PC-9 (cell line): ENCODE measurements around the gene RUNX2. TPM values are rescaled to one million over a fixed set of nuclear protein-coding genes. Genes with fewer than 3 reads are reported as not detected.

Experiments
- BruUV-seq: library from RNA; stranded (reverse); fragments of 400-500 nt; replicated peaks from 2 replicates; lab custom pipeline; 2021; lab: Mats Ljungman, UMichigan
- CTCF ChIA-PET: fragments of 300-600 bp; sonication (Branson Sonifier 250); formaldehyde crosslinking; loops from one replicate; lab custom pipeline; 2022; ENCODE audit warnings: antibody characterized with exemption; lab: Charles Lee
- POLR2A ChIA-PET: fragments of 300-600 bp; sonication (Branson Sonifier 250); formaldehyde crosslinking; loops from one replicate; lab custom pipeline; 2022; ENCODE audit warnings: antibody characterized with exemption; ENCODE audit not compliant: unreplicated experiment; lab: Charles Lee
- DNase-seq, 2 experiments: peaks; one replicate each; pipeline versions ENCODE4 v3.0.0 to v3.0.0-alpha.2; 2015 to 2022; ENCODE audit warnings: mixed read lengths in 1 of 2
- H2AFZ ChIP-seq: fragments of 200-600 bp; sonication (generic); 2 replicates; pipeline ENCODE4 v1.8.1; 2017; ENCODE audit warnings: antibody characterized with exemption
- H3F3A ChIP-seq: fragments of 200-600 bp; sonication (generic); 2 replicates; pipeline ENCODE4 v1.8.1; 2017; ENCODE audit warnings: antibody characterized with exemption, mild to moderate bottlenecking, low read depth; ENCODE audit not compliant: insufficient read depth
- H3K27ac ChIP-seq: fragments of 200-600 bp; sonication (generic); 2 replicates; pipeline ENCODE4 v1.6.1; 2016; ENCODE audit warnings: mixed run types
- H3K27me3 ChIP-seq: fragments of 200-600 bp; sonication (generic); 2 replicates; pipeline ENCODE4 v1.6.1; 2016; ENCODE audit warnings: low read depth, mixed run types; ENCODE audit not compliant: insufficient read depth
- H3K36me3 ChIP-seq: fragments of 200-600 bp; sonication (generic); 2 replicates; pipeline ENCODE4 v1.6.1; 2016; ENCODE audit warnings: low read depth, mixed run types
- H3K4me1 ChIP-seq: fragments of 200-600 bp; sonication (generic); replicated peaks from 2 replicates; pipeline ENCODE4 v1.6.1; 2016; ENCODE audit warnings: mixed run types; ENCODE audit not compliant: insufficient read depth
- H3K4me2 ChIP-seq: fragments of 200-600 bp; sonication (generic); 2 replicates; pipeline ENCODE4 v1.6.1; 2017; ENCODE audit warnings: mixed run types
- H3K4me3 ChIP-seq: fragments of 200-600 bp; sonication (generic); 2 replicates; pipeline ENCODE4 v1.6.1; 2016; ENCODE audit warnings: mixed run types
- H3K79me2 ChIP-seq: fragments of 200-600 bp; sonication (generic); 2 replicates; pipeline ENCODE4 v1.6.1; 2017; ENCODE audit warnings: low read depth, mixed run types
- H3K9me2 ChIP-seq: fragments of 200-600 bp; sonication (generic); 2 replicates; pipeline ENCODE4 v1.8.1; 2017; ENCODE audit warnings: mild to moderate bottlenecking; ENCODE audit not compliant: insufficient read depth
- H3K9me3 ChIP-seq: fragments of 200-600 bp; sonication (generic); 2 replicates; pipeline ENCODE4 v1.8.1; 2016; ENCODE audit warnings: low read depth; ENCODE audit not compliant: insufficient read depth
- H4K20me1 ChIP-seq: fragments of 200-600 bp; sonication (generic); 2 replicates; pipeline ENCODE4 v1.8.1; 2017; ENCODE audit not compliant: insufficient read depth
- EZH2 ChIP-seq: fragments of 200-600 bp; sonication (generic); IDR thresholded peaks from 2 replicates; pipeline ENCODE4 v1.8.0; 2017; ENCODE audit warnings: antibody characterized with exemption, low read depth
- intact Hi-C: fragments of 100-400 bp; cut with micrococcal nuclease; formaldehyde crosslinking; loops from one replicate; pipeline ENCODE4 v1.10.0; 2022; ENCODE audit not compliant: unreplicated experiment
- total RNA-seq: library from RNA; stranded (reverse); gene quantifications from 2 replicates; pipeline ENCODE4 v1.2.3, GENCODE V29; 2021
- TF ChIP-seq, protein P1 (sequence below): fragments of 200-600 bp; sonication (generic); conservative IDR thresholded peaks from 2 replicates; pipeline ENCODE4 v1.6.1; 2017; ENCODE audit warnings: mixed run types, antibody characterized with exemption, mild to moderate bottlenecking, moderate library complexity

The RUNX2 gene
- total RNA-seq, 1 experiment from 2014 or later: 12.5 TPM

DNA sequence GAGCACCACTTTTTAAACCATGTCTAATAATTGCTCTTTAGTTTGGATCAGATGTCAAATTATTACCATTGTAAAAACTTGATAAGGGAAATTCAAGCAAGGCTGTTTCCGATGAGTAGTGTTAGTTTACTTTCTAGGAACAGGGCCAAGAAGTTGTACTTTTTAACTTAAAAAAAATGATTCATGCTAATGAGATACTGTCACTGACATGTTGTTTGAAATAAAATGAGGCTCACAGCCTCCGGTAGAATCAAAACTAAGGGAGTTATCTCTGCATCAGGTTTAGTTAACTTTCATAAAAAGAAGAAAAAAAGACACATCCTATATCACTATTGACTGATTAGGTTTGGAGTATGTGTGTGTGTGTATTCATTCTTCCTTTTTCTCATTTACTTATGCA, 104.8 kb downstream of the RUNX2 start:
- Histone ChIP-seq H3K4me2 (no peak overlapping the region), H3K9me3 (no peaks in the 10 kb centered on the region), H3K27me3 (no peaks in the 10 kb centered on the region), H3K4me1 (peaks cover 11% of the 10 kb centered on the region), H3K79me2 (no peaks in the 10 kb centered on the region), H3K9me2 (no peaks in the 10 kb centered on the region), H3K4me3 (no peak overlapping the region), H4K20me1 (no peaks in the 10 kb centered on the region), H2AFZ (no peak overlapping the region), H3K36me3 (peaks cover 16% of the 10 kb centered on the region), H3F3A (no peaks in the 10 kb centered on the region), H3K27ac (no peak overlapping the region)
- intact Hi-C loops: no loop called here
- DNase-seq: no peak
- no TSS peak for BruUV-seq
- ChIA-PET POLR2A (no interaction called here), CTCF (no interaction called here)
- TF ChIP-seq, protein P1, sequence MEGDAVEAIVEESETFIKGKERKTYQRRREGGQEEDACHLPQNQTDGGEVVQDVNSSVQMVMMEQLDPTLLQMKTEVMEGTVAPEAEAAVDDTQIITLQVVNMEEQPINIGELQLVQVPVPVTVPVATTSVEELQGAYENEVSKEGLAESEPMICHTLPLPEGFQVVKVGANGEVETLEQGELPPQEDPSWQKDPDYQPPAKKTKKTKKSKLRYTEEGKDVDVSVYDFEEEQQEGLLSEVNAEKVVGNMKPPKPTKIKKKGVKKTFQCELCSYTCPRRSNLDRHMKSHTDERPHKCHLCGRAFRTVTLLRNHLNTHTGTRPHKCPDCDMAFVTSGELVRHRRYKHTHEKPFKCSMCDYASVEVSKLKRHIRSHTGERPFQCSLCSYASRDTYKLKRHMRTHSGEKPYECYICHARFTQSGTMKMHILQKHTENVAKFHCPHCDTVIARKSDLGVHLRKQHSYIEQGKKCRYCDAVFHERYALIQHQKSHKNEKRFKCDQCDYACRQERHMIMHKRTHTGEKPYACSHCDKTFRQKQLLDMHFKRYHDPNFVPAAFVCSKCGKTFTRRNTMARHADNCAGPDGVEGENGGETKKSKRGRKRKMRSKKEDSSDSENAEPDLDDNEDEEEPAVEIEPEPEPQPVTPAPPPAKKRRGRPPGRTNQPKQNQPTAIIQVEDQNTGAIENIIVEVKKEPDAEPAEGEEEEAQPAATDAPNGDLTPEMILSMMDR: no peak
- no peak for TF ChIP-seq EZH2

GRCh38 chr6:45433533-45434380, 105.6 kb downstream of the RUNX2 start:
- H3F3A ChIP-seq: no peaks in the 10 kb centered on the region
- H4K20me1 ChIP-seq: no peaks in the 10 kb centered on the region
- no TSS peak for BruUV-seq
- no peaks in the 10 kb centered on the region for H3K79me2 ChIP-seq
- peaks cover 11% of the 10 kb centered on the region for H3K4me1 ChIP-seq
- peaks cover 21% of the 10 kb centered on the region for H3K36me3 ChIP-seq
- TF ChIP-seq, protein P1: no peak
- no peak for TF ChIP-seq EZH2
- H3K27me3 ChIP-seq: no peaks in the 10 kb centered on the region
- H2AFZ ChIP-seq: no peak overlapping the region
- H3K27ac ChIP-seq: no peak overlapping the region
- intact Hi-C loops: no loop called here
- no peaks in the 10 kb centered on the region for H3K9me3 ChIP-seq
- DNase-seq: no peak
- no peak overlapping the region for H3K4me3 ChIP-seq
- POLR2A ChIA-PET: no interaction called here
- no peak overlapping the region for H3K4me2 ChIP-seq
- CTCF ChIA-PET: no interaction called here
- no peaks in the 10 kb centered on the region for H3K9me2 ChIP-seq

DNA sequence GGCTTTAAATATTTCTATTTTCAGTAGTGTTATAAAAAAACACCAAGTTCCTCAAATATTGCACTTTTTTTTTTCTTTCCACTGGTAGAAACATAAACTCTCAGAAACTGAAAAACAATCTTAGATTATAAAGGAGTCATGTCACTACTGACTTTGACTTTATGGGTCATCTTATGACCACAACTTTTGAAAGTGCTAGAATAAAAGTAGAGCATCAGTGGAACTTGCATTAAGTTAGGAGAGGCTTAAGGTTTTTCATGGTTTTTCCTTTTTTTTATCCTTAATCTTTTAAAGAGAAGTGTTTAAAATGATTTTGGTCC, 106.2 kb downstream of the RUNX2 start:
- Histone ChIP-seq H3K4me3 (no peak overlapping the region), H3K79me2 (no peaks in the 10 kb centered on the region), H3K9me2 (no peaks in the 10 kb centered on the region), H4K20me1 (no peaks in the 10 kb centered on the region), H3K4me2 (no peak overlapping the region), H3F3A (no peaks in the 10 kb centered on the region), H3K27ac (no peak overlapping the region), H3K27me3 (no peaks in the 10 kb centered on the region), H3K4me1 (peaks cover 11% of the 10 kb centered on the region), H3K9me3 (no peaks in the 10 kb centered on the region), H3K36me3 (peaks cover 21% of the 10 kb centered on the region), H2AFZ (no peak overlapping the region)
- no TSS peak for BruUV-seq
- no peak for DNase-seq
- TF ChIP-seq, protein P1: no peak
- no peak for TF ChIP-seq EZH2
- ChIA-PET CTCF (no interaction called here), POLR2A (no interaction called here)
- intact Hi-C loops: no loop called here
